ENCODE measurements around the gene SHPK.
A peak's percentile ranks its signal among the peaks of the same experiment; 100 is the strongest.

SHPK gene

DNA sequence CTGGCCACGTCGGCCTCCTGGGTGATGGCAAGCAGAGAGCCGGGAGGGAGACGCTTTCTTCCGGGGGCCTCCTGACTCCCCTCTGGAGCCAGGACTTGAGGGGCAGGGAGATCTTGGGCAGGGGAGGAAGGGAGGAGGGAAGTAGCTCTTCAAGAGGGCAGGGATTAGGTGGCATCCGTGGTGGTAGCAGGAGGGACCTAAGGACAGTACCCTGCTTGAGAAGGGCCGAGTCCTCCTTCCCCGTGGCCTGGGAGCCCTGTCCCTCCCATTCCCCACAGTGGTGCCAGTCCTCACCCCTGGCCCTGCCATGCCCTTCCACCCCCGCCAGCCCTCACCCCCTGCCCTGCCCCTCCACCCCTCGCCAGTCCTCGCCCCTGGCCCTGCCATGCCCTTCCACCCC lies 19.7 kb upstream of the SHPK start:
- no peaks in the 10 kb centered on the region for H3K27me3 ChIP-seq (replicated peaks; ENCODE audit: control insufficient read depth, insufficient read depth, low read length)
- TF ChIP-seq, protein P1, sequence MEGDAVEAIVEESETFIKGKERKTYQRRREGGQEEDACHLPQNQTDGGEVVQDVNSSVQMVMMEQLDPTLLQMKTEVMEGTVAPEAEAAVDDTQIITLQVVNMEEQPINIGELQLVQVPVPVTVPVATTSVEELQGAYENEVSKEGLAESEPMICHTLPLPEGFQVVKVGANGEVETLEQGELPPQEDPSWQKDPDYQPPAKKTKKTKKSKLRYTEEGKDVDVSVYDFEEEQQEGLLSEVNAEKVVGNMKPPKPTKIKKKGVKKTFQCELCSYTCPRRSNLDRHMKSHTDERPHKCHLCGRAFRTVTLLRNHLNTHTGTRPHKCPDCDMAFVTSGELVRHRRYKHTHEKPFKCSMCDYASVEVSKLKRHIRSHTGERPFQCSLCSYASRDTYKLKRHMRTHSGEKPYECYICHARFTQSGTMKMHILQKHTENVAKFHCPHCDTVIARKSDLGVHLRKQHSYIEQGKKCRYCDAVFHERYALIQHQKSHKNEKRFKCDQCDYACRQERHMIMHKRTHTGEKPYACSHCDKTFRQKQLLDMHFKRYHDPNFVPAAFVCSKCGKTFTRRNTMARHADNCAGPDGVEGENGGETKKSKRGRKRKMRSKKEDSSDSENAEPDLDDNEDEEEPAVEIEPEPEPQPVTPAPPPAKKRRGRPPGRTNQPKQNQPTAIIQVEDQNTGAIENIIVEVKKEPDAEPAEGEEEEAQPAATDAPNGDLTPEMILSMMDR (IDR thresholded peaks at IDR 0.05; ENCODE audit: insufficient read depth, low read length, poor library complexity, severe bottlenecking) = no peak
- H3K4me3 ChIP-seq (replicated peaks; ENCODE audit: low read depth, low read length) = no peak overlapping the region
- no peak for DNase-seq (ENCODE audit: extremely low read depth, insufficient read length)
- H3K36me3 ChIP-seq (ENCODE audit: control insufficient read depth, insufficient read depth, low read length) = peaks cover 5% of the 10 kb centered on the region; the same call in 1 of the 2 replicates

- DNase-seq (ENCODE audit: extremely low read depth, insufficient read length) = no peak
- TF ChIP-seq, protein P1 (IDR thresholded peaks at IDR 0.05; ENCODE audit: insufficient read depth, low read length, poor library complexity, severe bottlenecking) = peak; percentile 56
- Histone ChIP-seq H3K4me3 (replicated peaks; ENCODE audit: low read depth, low read length) (no peak overlapping the region), H3K36me3 (ENCODE audit: control insufficient read depth, insufficient read depth, low read length) (peaks cover 11% of the 10 kb centered on the region), H3K27me3 (replicated peaks; ENCODE audit: control insufficient read depth, insufficient read depth, low read length) (no peaks in the 10 kb centered on the region)
Observed at GRCh38 chr17:3647769-3648555, 11.9 kb upstream of the SHPK start.

DNA sequence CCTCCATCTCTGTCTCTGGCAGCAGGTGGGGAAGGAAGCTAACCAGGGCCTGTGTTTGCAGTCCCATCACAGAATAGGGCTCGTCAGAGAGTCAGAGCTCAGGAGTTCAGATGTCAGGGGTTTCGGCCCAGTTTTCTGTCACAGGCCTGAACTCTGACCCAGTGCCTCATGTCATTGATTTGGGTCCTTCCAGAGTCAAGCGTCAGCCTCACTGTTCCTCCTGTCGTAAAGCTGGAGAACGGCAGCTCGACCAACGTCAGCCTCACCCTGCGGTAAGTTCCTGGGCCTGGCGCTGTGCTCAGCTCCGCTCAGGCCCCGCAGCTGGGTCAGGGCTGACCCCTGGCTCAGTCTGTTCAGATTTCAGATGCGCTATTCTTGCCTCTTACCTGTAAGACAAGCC lies 11.2 kb upstream of the SHPK start:
- TF ChIP-seq, protein P1 (IDR thresholded peaks at IDR 0.05; ENCODE audit: insufficient read depth, low read length, poor library complexity, severe bottlenecking) = no peak
- H3K27me3 ChIP-seq (replicated peaks; ENCODE audit: control insufficient read depth, insufficient read depth, low read length) = no peaks in the 10 kb centered on the region
- H3K4me3 ChIP-seq (replicated peaks; ENCODE audit: low read depth, low read length) = no peak overlapping the region
- DNase-seq (ENCODE audit: extremely low read depth, insufficient read length) = no peak
- peaks cover 11% of the 10 kb centered on the region for H3K36me3 ChIP-seq (ENCODE audit: control insufficient read depth, insufficient read depth, low read length)

DNA sequence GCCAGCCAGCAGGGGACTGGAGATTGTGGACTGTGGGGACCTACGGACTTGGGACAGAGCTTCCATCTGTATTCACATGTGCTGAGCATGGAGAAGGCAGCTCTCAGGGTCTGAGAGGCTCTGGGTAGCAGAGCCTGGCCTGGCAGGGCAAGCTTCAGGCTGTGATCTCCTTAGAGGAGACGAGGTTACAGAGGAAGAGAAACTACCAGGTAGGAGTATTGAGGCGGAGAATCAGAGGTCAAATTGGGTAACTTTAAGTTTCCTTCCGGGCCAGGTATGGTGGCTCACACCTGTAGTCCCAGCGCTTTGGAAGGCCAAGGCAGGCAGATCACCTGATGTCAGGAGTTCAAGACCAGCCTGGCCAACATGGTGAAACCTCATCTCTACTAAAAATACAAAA lies 9.3 kb upstream of the SHPK start:
- H3K36me3 ChIP-seq (ENCODE audit: control insufficient read depth, insufficient read depth, low read length) = peaks cover 11% of the 10 kb centered on the region
- H3K27me3 ChIP-seq (replicated peaks; ENCODE audit: control insufficient read depth, insufficient read depth, low read length) = no peaks in the 10 kb centered on the region
- TF ChIP-seq, protein P1 (IDR thresholded peaks at IDR 0.05; ENCODE audit: insufficient read depth, low read length, poor library complexity, severe bottlenecking) = no peak
- DNase-seq (ENCODE audit: extremely low read depth, insufficient read length) = no peak
- H3K4me3 ChIP-seq (replicated peaks; ENCODE audit: low read depth, low read length) = no peak overlapping the region

DNA sequence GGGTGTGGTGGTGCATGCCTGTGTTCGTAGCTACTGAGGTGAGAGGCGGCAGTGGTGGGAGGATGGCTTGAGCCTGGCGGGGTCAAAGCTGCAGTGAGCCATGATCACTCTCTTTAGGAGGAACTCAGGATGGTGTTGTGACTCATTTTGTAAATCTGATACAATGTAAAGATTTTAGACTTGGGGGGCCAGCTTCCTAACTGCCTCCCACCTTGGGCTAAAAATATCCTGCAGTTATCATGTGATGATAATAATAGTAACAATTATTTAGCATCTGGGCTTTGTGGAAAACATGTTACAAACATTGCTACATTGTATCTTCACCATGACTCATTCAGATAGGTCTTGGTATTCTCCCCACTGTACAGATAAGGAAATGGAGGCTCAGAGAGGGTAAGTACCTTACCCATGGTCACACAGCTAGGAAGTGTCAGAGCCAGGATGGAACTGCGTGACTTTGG lies 7.9 kb upstream of the SHPK start:
- H3K36me3 ChIP-seq (ENCODE audit: control insufficient read depth, insufficient read depth, low read length) = peaks cover 11% of the 10 kb centered on the region

More for the DNA sequence above, 7.9 kb upstream of the SHPK start:
- no peak for DNase-seq (ENCODE audit: extremely low read depth, insufficient read length)
- TF ChIP-seq, protein P1 (IDR thresholded peaks at IDR 0.05; ENCODE audit: insufficient read depth, low read length, poor library complexity, severe bottlenecking) = no peak
- Histone ChIP-seq H3K27me3 (replicated peaks; ENCODE audit: control insufficient read depth, insufficient read depth, low read length) (no peaks in the 10 kb centered on the region), H3K4me3 (replicated peaks; ENCODE audit: low read depth, low read length) (no peak overlapping the region)
